H1 (cell line): Measurements from ENCODE around the gene KIF1C. TPM values are rescaled to one million over a fixed set of nuclear protein-coding genes. Genes with fewer than 3 reads are reported as not detected.

ENCODE experiments used
- CTCF ChIA-PET: fragments of 300-600 bp; sonication (Branson Sonifier 250); formaldehyde crosslinking; loops from one replicate; lab custom pipeline; 2021; ENCODE audit not compliant: partially characterized antibody; lab: Charles Lee
- POLR2A ChIA-PET: fragments of 300-600 bp; sonication (Branson Sonifier 250); formaldehyde crosslinking; loops from one replicate; lab custom pipeline; 2021; ENCODE audit warnings: inconsistent platforms; ENCODE audit not compliant: partially characterized antibody; lab: Charles Lee
- DNase-seq, 2 experiments: peaks; one replicate each; pipeline versions ENCODE4 v3.0.0 to v3.0.0-alpha.2; 2010 to 2022; ENCODE audit warnings: low spot score in 2 of 2, low read depth in 1 of 2, mixed read lengths in 1 of 2
- FAIRE-seq: peaks from 2 replicates; lab custom pipeline; 2011; peaks lifted over from hg19 to GRCh38; lab: Jason Lieb, UNC
- H2AFZ ChIP-seq: 2 replicates; pipeline ENCODE4 v1.8.1; 2012; ENCODE audit warnings: low read length, inconsistent platforms
- H2AK5ac ChIP-seq: 2 replicates; pipeline ENCODE4 v1.6.1; 2013; ENCODE audit warnings: low read depth, low read length
- H2BK120ac ChIP-seq: replicated peaks from 2 replicates; pipeline ENCODE3; 2013; ENCODE audit warnings: low read depth, low read length, inconsistent platforms
- H2BK12ac ChIP-seq: 2 replicates; pipeline ENCODE4 v1.6.1; 2013; ENCODE audit warnings: low read depth, low read length
- H2BK15ac ChIP-seq: 2 replicates; pipeline ENCODE4 v1.6.1; 2013; ENCODE audit warnings: low read length
- H2BK20ac ChIP-seq: 2 replicates; pipeline ENCODE4 v1.6.1; 2013; ENCODE audit warnings: low read length
- H2BK5ac ChIP-seq: 2 replicates; pipeline ENCODE4 v1.6.1; 2013; ENCODE audit warnings: low read depth, low read length
- H3K14ac ChIP-seq: 2 replicates; pipeline ENCODE4 v1.6.1; 2013; ENCODE audit warnings: inconsistent platforms; ENCODE audit not compliant: insufficient read length
- H3K18ac ChIP-seq: 2 replicates; pipeline ENCODE4 v1.6.1; 2013; ENCODE audit warnings: low read length; ENCODE audit errors: extremely low read depth
- H3K23ac ChIP-seq: 2 replicates; pipeline ENCODE4 v1.6.1; 2013; ENCODE audit warnings: inconsistent platforms; ENCODE audit not compliant: insufficient read length
- H3K23me2 ChIP-seq: 2 replicates; pipeline ENCODE4 v1.6.1; 2013; ENCODE audit warnings: low read depth, low read length
- H3K27ac ChIP-seq: 2 replicates; pipeline ENCODE4 v1.6.1; 2011; ENCODE audit warnings: low read depth, low read length, inconsistent platforms
- H3K27me3 ChIP-seq, 4 experiments: replicated peaks in 1 of 4; 1 replicate in 1 of 4; 2 replicates in 3 of 4; pipeline versions ENCODE4 v1.6.1 to v1.8.1; 2011 to 2013; ENCODE audit warnings: low read length in 3 of 4, mild to moderate bottlenecking in 3 of 4, inconsistent platforms in 2 of 4, mixed read lengths in 2 of 4, moderate library complexity in 1 of 4; ENCODE audit not compliant: control insufficient read depth in 3 of 4, insufficient read depth in 3 of 4; ENCODE audit errors: extremely low read depth in 1 of 4
- H3K36me3 ChIP-seq, 4 experiments: 2 replicates each; pipeline versions ENCODE4 v1.6.1 to v1.8.1; 2011 to 2013; ENCODE audit warnings: mild to moderate bottlenecking in 4 of 4, low read length in 3 of 4, moderate library complexity in 2 of 4, control low read depth in 1 of 4, inconsistent platforms in 1 of 4; ENCODE audit not compliant: insufficient read depth in 4 of 4, control insufficient read depth in 2 of 4
- H3K4ac ChIP-seq: replicated peaks from 2 replicates; pipeline ENCODE3; 2013; ENCODE audit warnings: low read length, low read depth, mixed read lengths, inconsistent platforms; ENCODE audit not compliant: insufficient read length
- H3K4me1 ChIP-seq, 4 experiments: replicated peaks in 1 of 4; 1 replicate in 1 of 4; 2 replicates in 3 of 4; pipeline versions ENCODE4 v1.6.1 to v1.8.1; 2011 to 2013; ENCODE audit warnings: low read length in 3 of 4, inconsistent platforms in 2 of 4, mixed read lengths in 1 of 4; ENCODE audit not compliant: insufficient read depth in 4 of 4, control insufficient read depth in 3 of 4
- H3K4me2 ChIP-seq, 2 experiments: 2 replicates each; pipeline versions ENCODE4 v1.6.1 to v1.8.1; 2011 to 2013; ENCODE audit warnings: low read depth in 2 of 2, low read length in 2 of 2, control low read depth in 1 of 2, inconsistent platforms in 1 of 2, mild to moderate bottlenecking in 1 of 2; ENCODE audit not compliant: insufficient read depth in 1 of 2
- H3K4me3 ChIP-seq, 4 experiments: fragments of 200-600, 300-600 bp in 1 of 4; sonication (generic), shearing (Covaris generic), sonication (Bioruptor Twin) in 1 of 4; 2 replicates each; pipeline versions ENCODE4 v1.5.1 to v1.8.1; 2011 to 2016; ENCODE audit warnings: low read length in 4 of 4, low read depth in 3 of 4, control low read depth in 2 of 4, inconsistent platforms in 2 of 4, mild to moderate bottlenecking in 2 of 4, mixed read lengths in 1 of 4, moderate library complexity in 1 of 4; ENCODE audit not compliant: insufficient read depth in 2 of 4; ENCODE audit errors: extremely low read depth in 1 of 4
- H3K56ac ChIP-seq: replicated peaks from 2 replicates; pipeline ENCODE3; 2013; ENCODE audit warnings: low read depth, mild to moderate bottlenecking, mixed read lengths, low read length, inconsistent platforms; ENCODE audit not compliant: insufficient read length
- H3K79me1 ChIP-seq: 2 replicates; pipeline ENCODE4 v1.6.1; 2013; ENCODE audit warnings: low read depth, low read length, control low read depth
- H3K79me2 ChIP-seq, 2 experiments: 2 replicates each; pipeline versions ENCODE4 v1.6.1 to v1.8.1; 2012 to 2013; ENCODE audit warnings: low read length in 2 of 2, mild to moderate bottlenecking in 2 of 2, inconsistent platforms in 1 of 2; ENCODE audit not compliant: insufficient read depth in 2 of 2, control insufficient read depth in 1 of 2
- H3K9ac ChIP-seq, 4 experiments: replicated peaks in 1 of 4; 1 replicate in 1 of 4; 2 replicates in 3 of 4; pipeline versions ENCODE4 v1.6.1 to v1.8.1; 2011 to 2013; ENCODE audit warnings: low read depth in 3 of 4, low read length in 3 of 4, control low read depth in 2 of 4, mild to moderate bottlenecking in 2 of 4, moderate library complexity in 2 of 4, inconsistent platforms in 1 of 4; ENCODE audit errors: extremely low read depth in 1 of 4
- H3K9me3 ChIP-seq, 2 experiments: 2 replicates each; pipeline versions ENCODE4 v1.6.1 to v1.8.1; 2012 to 2013; ENCODE audit warnings: mild to moderate bottlenecking in 2 of 2, moderate library complexity in 2 of 2, control low read depth in 1 of 2, inconsistent platforms in 1 of 2, low read depth in 1 of 2, low read length in 1 of 2, mixed read lengths in 1 of 2; ENCODE audit not compliant: insufficient read depth in 2 of 2
- H4K20me1 ChIP-seq, 2 experiments: replicated peaks in 1 of 2; 2 replicates each; pipeline versions ENCODE3 to v1.8.1; 2011 to 2013; ENCODE audit warnings: inconsistent platforms in 2 of 2, low read length in 2 of 2, mild to moderate bottlenecking in 1 of 2; ENCODE audit not compliant: insufficient read depth in 2 of 2, control insufficient read depth in 1 of 2
- H4K5ac ChIP-seq: 2 replicates; pipeline ENCODE4 v1.6.1; 2013; ENCODE audit warnings: low read length, low read depth, mixed read lengths, inconsistent platforms; ENCODE audit not compliant: insufficient read length
- H4K8ac ChIP-seq: 2 replicates; pipeline ENCODE4 v1.8.0; 2013; ENCODE audit warnings: mild to moderate bottlenecking, moderate library complexity, low read length, inconsistent platforms; ENCODE audit not compliant: insufficient read depth; ENCODE audit errors: extremely low read depth
- H4K91ac ChIP-seq: replicated peaks from 2 replicates; pipeline ENCODE3; 2013; ENCODE audit warnings: low read length, mixed read lengths, inconsistent platforms; ENCODE audit not compliant: insufficient read length
- TCF12 ChIP-seq: IDR thresholded peaks from 2 replicates; pipeline ENCODE4 v1.6.1; 2011; ENCODE audit warnings: low read depth, mild to moderate bottlenecking, low read length
- whole genome bisulfite sequencing, 2 experiments: shearing (Covaris generic) in 1 of 2; methylation state at CpG; one replicate each; pipeline versions ENCODE4 v1.1.6 to v1.1.7; 2013 to 2015; ENCODE audit warnings: low lambda C conversion rate in 2 of 2, mixed read lengths in 2 of 2, inconsistent platforms in 1 of 2, low coverage in 1 of 2, missing lambda C conversion rate in 1 of 2; ENCODE audit not compliant: insufficient replicate concordance in 2 of 2, insufficient coverage in 1 of 2, insufficient read length in 1 of 2; ENCODE audit errors: extremely low coverage in 1 of 2, missing lambda C conversion rate in 1 of 2; 5-methylcytosine and 5-hydroxymethylcytosine counted together
- polyA plus RNA-seq, 7 experiments: library from polyadenylated mRNA; depleted of rRNA in 3 of 7; stranded (reverse) in 5 of 7; unstranded in 2 of 7; fragments of >200 nt in 5 of 7; fragments of 200-250 nt in 2 of 7; gene quantifications; 1 replicate in 5 of 7; 2 replicates in 1 of 7; 4 replicates in 1 of 7; pipeline versions ENCODE4 v1.2.1 to v1.2.3, GENCODE V29; 2011 to 2013; ENCODE audit warnings: missing spikeins in 2 of 7, mixed read lengths in 2 of 7
- total RNA-seq: library from RNA; stranded (reverse); fragmentation: NEBNext Ultra II Directional; extraction: Animal tissue kit (Norgen Biotek cat#: 25700); gene quantifications from 2 replicates; pipeline ENCODE4 v1.2.1, GENCODE V29; 2021

Gene KIF1C
- total and polyA plus RNA-seq, 2 of the 8 experiments (the other 6 are each of a cell fraction or from before 2014, with no cell fraction given): 14.3 to 114 TPM

DNA sequence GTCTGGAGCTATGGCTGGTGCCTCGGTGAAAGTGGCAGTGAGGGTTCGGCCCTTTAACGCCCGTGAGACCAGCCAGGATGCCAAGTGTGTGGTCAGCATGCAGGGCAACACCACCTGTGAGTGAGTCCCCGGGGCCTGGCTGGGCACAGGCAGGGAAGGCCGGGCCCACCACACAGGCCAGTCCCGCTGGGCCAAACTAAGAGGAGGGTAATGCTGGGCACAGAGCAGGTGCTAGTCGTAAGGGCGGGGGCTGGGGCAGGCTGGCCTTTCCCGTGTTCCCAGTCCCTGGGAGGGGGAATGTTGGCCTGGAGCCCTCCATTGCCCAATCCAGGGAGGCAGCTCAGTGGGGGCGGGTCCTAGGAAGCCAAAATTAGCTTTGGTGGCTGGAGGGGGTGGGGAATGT lies 2.5 kb downstream of the KIF1C start:
- H2BK12ac ChIP-seq: no peak overlapping the region
- FAIRE-seq (no peak), DNase-seq (no peak)
- ChIA-PET POLR2A (interaction anchor here (1.1 to 4.7 kb wide), 5 partner anchors 12 to 62 kb away, joined by 3 to 36 read pairs (median 6); partner anchors contain the start of genes CAMTA2, PFN1, RNF167 and SLC25A11), CTCF (interaction anchor here (0.6 to 1.5 kb wide), 5 partner anchors 9 to 59 kb away, joined by 3 to 5 read pairs (median 4); no protein-coding TSS in a partner anchor)
- 78% methylated on average over 11 of the region's 11 CpGs; no CpG with 5 or more reads in 1 of the 2 experiments for WGBS, 2 experiments
- no peak overlapping the region for H2BK20ac ChIP-seq
- no peak overlapping the region for H3K9ac ChIP-seq
- no peak overlapping the region for H4K5ac ChIP-seq
- no peak overlapping the region for H3K4ac ChIP-seq
- no peak overlapping the region for H3K18ac ChIP-seq
- no peak for TF ChIP-seq TCF12
- H3K23ac ChIP-seq: no peak overlapping the region
- no peak overlapping the region for H3K27ac ChIP-seq
- H3K4me2 ChIP-seq: peak overlapping the region in 1 of 2 experiments; percentile 97; a peak in 1 of 4 replicates
- H3K36me3 ChIP-seq: peaks cover 24 to 42% (median 31%) of the 10 kb centered on the region in 4 experiments
- H3K79me2 ChIP-seq: peaks cover 0 to 19% of the 10 kb centered on the region in 2 experiments; a peak in 2 of 4 replicates
- H3K4me3 ChIP-seq: no peak overlapping the region
- H3K27me3 ChIP-seq: peaks cover 0 to 11% (median under 1%) of the 10 kb centered on the region in 4 experiments; a peak in 3 of 7 replicates
- no peak overlapping the region for H3K14ac ChIP-seq
- H3K23me2 ChIP-seq: peaks cover 11% of the 10 kb centered on the region
- H2BK120ac ChIP-seq: no peak overlapping the region
- H3K4me1 ChIP-seq: peaks cover 4 to 17% (median 8%) of the 10 kb centered on the region in 4 experiments
- H2BK5ac ChIP-seq: no peak overlapping the region
- H4K8ac ChIP-seq: no peak overlapping the region; the same call in 1 of the 2 replicates
- no peak overlapping the region for H2AK5ac ChIP-seq
- no peak overlapping the region for H4K91ac ChIP-seq
- H2AFZ ChIP-seq: no peak overlapping the region
- H2BK15ac ChIP-seq: no peak overlapping the region
- H3K9me3 ChIP-seq: no peaks in the 10 kb centered on the region
- H4K20me1 ChIP-seq: peaks cover 2 to 13% of the 10 kb centered on the region in 2 experiments
- peaks cover 11% of the 10 kb centered on the region for H3K79me1 ChIP-seq
- H3K56ac ChIP-seq: no peak overlapping the region
